CD4-positive, alpha-beta memory T cell (primary cell): Measurements from ENCODE around the gene GABRR2. TPM values are rescaled to one million over a fixed set of nuclear protein-coding genes. Genes with fewer than 3 reads are reported as not detected.
A peak's percentile ranks its signal among the peaks of the same experiment; 100 is the strongest.

ENCODE experiments used
- CTCF ChIA-PET: fragments of 350-600 bp; sonication (Branson Sonifier 250); formaldehyde crosslinking; loops from one replicate; lab custom pipeline; 2021; ENCODE audit warnings: inconsistent platforms; ENCODE audit not compliant: partially characterized antibody; lab: Charles Lee
- POLR2A ChIA-PET: fragments of 350-600 bp; sonication (Branson Sonifier 250); formaldehyde crosslinking; loops from one replicate; lab custom pipeline; 2021; ENCODE audit not compliant: partially characterized antibody; lab: Charles Lee
- DNase-seq, 5 donors: peaks; one replicate each; pipeline versions ENCODE4 v3.0.0 to v3.0.0-alpha.2; 2020 to 2022; ENCODE audit warnings: mixed read lengths in 1 of 5
- H3K27ac ChIP-seq: one replicate; pipeline ENCODE4 v1.7.0; 2013; ENCODE audit warnings: low read depth, low read length
- H3K27me3 ChIP-seq: 2 replicates; pipeline ENCODE4 v1.7.0; 2013; ENCODE audit warnings: mild to moderate bottlenecking, low read length, moderate library complexity; ENCODE audit not compliant: insufficient read depth
- H3K36me3 ChIP-seq: 2 replicates; pipeline ENCODE4 v1.7.0; 2013; ENCODE audit warnings: mild to moderate bottlenecking, low read length, moderate library complexity; ENCODE audit not compliant: insufficient read depth
- H3K4me1 ChIP-seq: 2 replicates; pipeline ENCODE4 v1.7.0; 2013; ENCODE audit warnings: mild to moderate bottlenecking, low read length, moderate library complexity; ENCODE audit not compliant: insufficient read depth
- H3K4me3 ChIP-seq, 2 donors: one replicate each; pipeline ENCODE4 v1.7.0; 2013; ENCODE audit warnings: low read length in 2 of 2, mild to moderate bottlenecking in 1 of 2
- H3K9me3 ChIP-seq, 2 donors: one replicate each; pipeline ENCODE4 v1.7.0; 2013; ENCODE audit warnings: low read length in 2 of 2, control low read depth in 1 of 2; ENCODE audit not compliant: control insufficient read depth in 1 of 2
- H3K27ac Mint-ChIP-seq, 7 donors: one replicate each; pipeline ENCODE4 v1.8.0; 2020 to 2021; ENCODE audit warnings: mixed read lengths in 7 of 7, mild to moderate bottlenecking in 6 of 7, inconsistent platforms in 3 of 7, moderate library complexity in 3 of 7
- H3K27me3 Mint-ChIP-seq, 2 donors: one replicate each; pipeline ENCODE4 v1.8.0; 2020 to 2021; ENCODE audit warnings: mixed read lengths in 2 of 2
- H3K36me3 Mint-ChIP-seq, 2 donors: one replicate each; pipeline ENCODE4 v1.8.0; 2020 to 2021; ENCODE audit warnings: mixed read lengths in 2 of 2, inconsistent platforms in 1 of 2, mild to moderate bottlenecking in 1 of 2
- H3K4me1 Mint-ChIP-seq, 4 donors: one replicate each; pipeline ENCODE4 v1.8.0; 2020 to 2021; ENCODE audit warnings: mixed read lengths in 4 of 4, mild to moderate bottlenecking in 1 of 4
- H3K4me3 Mint-ChIP-seq, 8 donors: one replicate each; pipeline ENCODE4 v1.8.0; 2020 to 2021; ENCODE audit warnings: mixed read lengths in 8 of 8, mild to moderate bottlenecking in 7 of 8, moderate library complexity in 6 of 8, inconsistent platforms in 3 of 8
- H3K9me3 Mint-ChIP-seq, 8 donors: one replicate each; pipeline ENCODE4 v1.8.0; 2020 to 2021; ENCODE audit warnings: mixed read lengths in 8 of 8, mild to moderate bottlenecking in 5 of 8, inconsistent platforms in 3 of 8, moderate library complexity in 1 of 8
- intact Hi-C: fragments of 100-400 bp; cut with micrococcal nuclease; formaldehyde crosslinking; loops from one replicate; pipeline ENCODE4 v1.15.1; 2023
- polyA plus RNA-seq, 2 donors: library from polyadenylated mRNA; unstranded; fragments of 300-500 nt; fragmentation: Illumina TruSeq; gene quantifications; one replicate each; pipeline ENCODE4 v1.2.3, GENCODE V29; 2021
- total RNA-seq, 2 experiments: library from RNA; stranded (reverse); gene quantifications; one replicate each; pipeline ENCODE4 v1.2.3, GENCODE V29; 2021

The GABRR2 gene
- total RNA-seq (1 to 10 TPM; 1.2 to 1.7 TPM), polyA plus RNA-seq (under 1 TPM in 1 of 2 donors, not detected in 1; 0.10 TPM)

DNA sequence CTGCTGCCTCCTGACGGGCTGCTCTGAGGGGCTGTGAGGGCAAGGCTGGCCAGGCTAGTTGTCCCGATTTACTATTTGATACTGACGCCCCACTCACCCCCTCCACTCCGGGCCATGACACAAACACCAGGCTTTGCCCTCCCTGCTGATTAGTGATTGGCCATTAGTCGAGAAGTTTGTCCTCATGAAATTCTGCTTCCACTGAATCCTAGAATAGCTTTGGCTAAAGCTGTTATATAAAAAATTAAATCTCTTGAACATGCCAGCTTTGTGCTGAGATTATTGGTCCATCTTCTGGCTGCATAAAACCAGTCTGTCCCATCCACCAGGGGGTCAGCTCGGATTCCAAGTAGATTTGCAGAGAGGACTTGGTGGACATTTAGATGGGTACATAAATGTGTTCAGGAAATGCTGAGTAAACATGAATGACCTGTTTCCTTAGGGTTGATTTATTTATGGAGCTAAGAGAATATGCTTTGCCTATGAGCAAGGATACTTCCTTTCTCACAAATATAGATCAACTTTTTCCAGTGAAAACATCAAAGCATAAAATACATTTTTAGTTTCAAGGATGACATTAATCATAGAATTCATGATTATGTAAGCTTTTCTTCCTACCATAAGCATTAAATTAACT, at the start of gene GABRR2:
Gene GABRR2 (minus strand): TSS at position 51 of the 637 bp plus-strand sequence. CDS start 134 bp downstream, outside the sequence.
- intact Hi-C loops, result no loop called here
- Mint-ChIP-seq H3K9me3 (no peaks in the 10 kb centered on the region), H3K27ac (peak within 1 kb of the TSS in 2 of 7 donors; percentile 30 to 38), H3K36me3 (peaks cover 0 to 18% of the 10 kb centered on the region in 2 donors), H3K27me3 (no peaks in the 10 kb centered on the region), H3K4me3 (no peak within 1 kb of the TSS), H3K4me1 (peaks cover 4 to 10% (median 5%) of the 10 kb centered on the region in 4 donors)
- H3K4me3 ChIP-seq, result no peak within 1 kb of the TSS
- no peak within 1 kb of the TSS for H3K27ac ChIP-seq
- no peak for DNase-seq
- ChIA-PET POLR2A (no interaction called here), CTCF (interaction anchor here (1.3 kb wide), 1 partner anchor 57 kb away, joined by 5 read pairs; no protein-coding TSS in a partner anchor)
- H3K27me3 ChIP-seq, result no peaks in the 10 kb centered on the region
- H3K9me3 ChIP-seq, result no peaks in the 10 kb centered on the region
- no peaks in the 10 kb centered on the region for H3K4me1 ChIP-seq
- no peaks in the 10 kb centered on the region for H3K36me3 ChIP-seq

DNA sequence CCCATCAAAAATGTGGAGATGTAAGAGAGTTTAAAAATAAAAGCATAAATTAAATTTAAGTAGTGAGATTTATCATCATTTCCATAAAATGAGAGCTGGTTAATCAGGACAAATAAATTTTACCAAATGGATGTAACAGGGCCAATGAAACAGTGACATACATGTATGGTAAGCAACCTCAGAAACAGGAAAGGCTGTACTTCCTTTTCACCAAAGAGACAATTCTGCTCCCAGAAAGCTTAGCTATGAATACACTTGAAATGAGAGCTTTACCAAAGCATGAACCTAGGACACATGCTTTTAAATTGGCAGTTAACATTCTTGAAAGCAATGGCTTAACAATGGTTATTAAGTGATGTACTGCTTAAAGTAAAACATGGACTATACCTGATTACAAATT, 49.5 kb upstream of the GABRR2 start:
- ChIA-PET CTCF (interaction anchor here (1.5 to 6.8 kb wide), 5 partner anchors 8 to 286 kb away, joined by 3 to 85 read pairs (median 45); partner anchors contain the start of gene UBE2J1), POLR2A (interaction anchor here (1.0 to 2.3 kb wide), 3 partner anchors 12 to 284 kb away, joined by 4 to 15 read pairs (median 6); partner anchors contain the start of genes PNRC1 and UBE2J1)

DNA sequence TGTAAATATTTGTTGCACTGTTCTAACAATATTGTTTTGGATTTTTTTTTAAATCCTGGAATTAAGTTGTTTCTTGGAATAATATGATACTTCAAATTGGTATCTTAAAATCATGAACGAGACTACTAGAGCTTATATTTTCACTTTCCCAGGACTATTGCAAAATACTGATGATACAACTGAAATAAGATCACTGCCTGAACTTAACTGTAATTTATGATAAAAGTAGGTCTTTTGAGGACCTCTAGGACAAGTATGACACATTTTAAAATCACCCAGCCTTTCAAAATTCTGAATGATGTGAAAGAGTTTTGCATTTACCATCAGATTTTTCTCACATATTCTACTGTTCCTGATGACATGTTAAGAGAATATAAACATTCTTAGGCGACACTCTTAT, 46.1 kb upstream of the GABRR2 start:
- DNase-seq, result no peak
- peaks cover 26 to 60% (median 39%) of the 10 kb centered on the region in 4 donors for H3K4me1 Mint-ChIP-seq
- no peak overlapping the region for H3K27ac ChIP-seq
- H3K36me3 Mint-ChIP-seq, result no peaks in the 10 kb centered on the region
- intact Hi-C loops, result no loop called here
- no peak overlapping the region for H3K27ac Mint-ChIP-seq
- H3K4me3 Mint-ChIP-seq, result no peak overlapping the region
- no peaks in the 10 kb centered on the region for H3K27me3 ChIP-seq
- H3K4me1 ChIP-seq, result peaks cover 29% of the 10 kb centered on the region
- CTCF ChIA-PET, result interaction anchor here (1.4 to 6.8 kb wide), 2 partner anchors 8 to 12 kb away, joined by 4 to 85 read pairs; partner anchors contain the start of gene UBE2J1
- no peaks in the 10 kb centered on the region for H3K9me3 ChIP-seq
- POLR2A ChIA-PET, result interaction anchor here (2.3 kb wide), 1 partner anchor 9 kb away, joined by 9 read pairs; the partner anchor contains the start of gene UBE2J1
- no peak overlapping the region for H3K4me3 ChIP-seq
- no peaks in the 10 kb centered on the region for H3K36me3 ChIP-seq
- no peaks in the 10 kb centered on the region for H3K27me3 Mint-ChIP-seq
- no peaks in the 10 kb centered on the region for H3K9me3 Mint-ChIP-seq

More for the DNA sequence above, 49.5 kb upstream of the GABRR2 start:
- Histone ChIP-seq H3K36me3 (no peaks in the 10 kb centered on the region), H3K4me1 (peaks cover 12% of the 10 kb centered on the region), H3K27ac (no peak overlapping the region), H3K27me3 (no peaks in the 10 kb centered on the region), H3K4me3 (no peak overlapping the region), H3K9me3 (no peaks in the 10 kb centered on the region)
- intact Hi-C loops, result no loop called here
- H3K27me3 Mint-ChIP-seq, result no peaks in the 10 kb centered on the region
- no peaks in the 10 kb centered on the region for H3K9me3 Mint-ChIP-seq
- H3K4me1 Mint-ChIP-seq, result peaks cover 16 to 35% (median 26%) of the 10 kb centered on the region in 4 donors
- H3K36me3 Mint-ChIP-seq, result no peaks in the 10 kb centered on the region
- H3K27ac Mint-ChIP-seq, result no peak overlapping the region
- H3K4me3 Mint-ChIP-seq, result peak overlapping the region in 1 of 8 donors; percentile 1
- no peak for DNase-seq

DNA sequence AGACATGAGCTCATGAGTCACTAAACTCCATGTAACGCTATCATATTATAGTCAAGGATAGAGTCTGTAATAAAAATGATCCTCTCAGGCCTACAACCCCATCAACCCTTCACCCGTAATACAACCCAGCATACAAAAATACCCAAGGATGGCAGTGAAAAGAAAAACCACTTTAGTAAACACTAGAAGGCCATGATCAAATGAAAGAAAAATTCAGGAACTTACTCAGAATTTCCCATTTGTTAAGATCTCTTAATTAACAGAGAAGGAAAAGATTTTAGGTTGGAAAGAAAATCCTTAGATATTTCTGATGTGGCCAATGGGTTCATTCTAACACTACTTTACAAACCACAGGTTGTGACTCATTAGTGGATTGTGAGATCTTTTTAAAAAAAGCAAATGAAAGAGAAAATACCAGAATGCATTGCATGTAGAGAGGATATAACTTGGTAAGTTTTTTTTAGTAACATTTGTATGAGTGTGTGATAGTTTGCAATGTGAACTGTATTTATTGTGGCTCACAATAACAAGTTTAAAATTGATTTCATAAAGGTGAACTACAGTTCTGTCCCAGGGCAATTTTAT, 45.4 kb upstream of the GABRR2 start:
- Mint-ChIP-seq H3K9me3 (no peaks in the 10 kb centered on the region), H3K4me1 (peaks cover 26 to 62% (median 38%) of the 10 kb centered on the region in 4 donors), H3K27me3 (no peaks in the 10 kb centered on the region), H3K4me3 (peak overlapping the region in 4 of 8 donors; percentile 0 to 26 (median 6)), H3K27ac (peak overlapping the region in 3 of 7 donors; percentile 18 to 62 (median 49)), H3K36me3 (no peaks in the 10 kb centered on the region)
- Histone ChIP-seq H3K27me3 (no peaks in the 10 kb centered on the region), H3K4me3 (no peak overlapping the region), H3K9me3 (no peaks in the 10 kb centered on the region), H3K36me3 (no peaks in the 10 kb centered on the region), H3K27ac (no peak overlapping the region), H3K4me1 (peaks cover 34% of the 10 kb centered on the region)
- ChIA-PET POLR2A (interaction anchor here (2.3 kb wide), 1 partner anchor 8 kb away, joined by 9 read pairs; the partner anchor contains the start of gene UBE2J1), CTCF (interaction anchor here (1.4 to 6.8 kb wide), 2 partner anchors 8 to 12 kb away, joined by 7 to 85 read pairs; no protein-coding TSS in a partner anchor)
- DNase-seq, result peak in 1 of 5 donors; percentile 3
- intact Hi-C loops, result no loop called here

DNA sequence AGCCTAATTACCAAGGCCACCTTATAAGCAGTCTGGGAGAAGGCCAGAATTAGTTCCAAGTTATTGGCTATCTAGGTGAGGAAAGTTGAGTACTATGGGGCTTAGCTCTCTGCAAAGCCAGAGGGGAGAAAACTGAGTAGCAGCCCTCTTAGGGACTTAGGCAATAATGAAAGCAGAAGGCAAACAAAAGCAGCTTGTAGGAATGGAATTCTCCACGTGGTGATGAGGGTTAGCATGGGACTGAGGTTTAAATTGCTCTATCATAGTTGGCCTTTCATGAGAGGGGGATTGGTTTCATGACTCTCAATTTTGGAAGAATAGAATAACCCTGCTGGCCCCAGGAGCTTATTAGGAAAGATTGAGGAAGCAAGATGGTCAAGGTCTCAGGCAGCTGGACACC, 44.5 kb upstream of the GABRR2 start:
- Histone ChIP-seq H3K4me1 (peaks cover 27% of the 10 kb centered on the region), H3K4me3 (no peak overlapping the region), H3K27me3 (no peaks in the 10 kb centered on the region), H3K27ac (no peak overlapping the region), H3K9me3 (no peaks in the 10 kb centered on the region), H3K36me3 (no peaks in the 10 kb centered on the region)
- Mint-ChIP-seq H3K27me3 (no peaks in the 10 kb centered on the region), H3K36me3 (no peaks in the 10 kb centered on the region), H3K4me3 (peak overlapping the region in 1 of 8 donors; percentile 8), H3K4me1 (peaks cover 23 to 60% (median 34%) of the 10 kb centered on the region in 4 donors), H3K27ac (no peak overlapping the region), H3K9me3 (no peaks in the 10 kb centered on the region)
- ChIA-PET POLR2A (interaction anchor here (0.7 to 2.3 kb wide), 4 partner anchors 7 to 279 kb away, joined by 3 to 9 read pairs (median 4); partner anchors contain the start of genes PNRC1 and UBE2J1), CTCF (interaction anchor here (1.4 to 6.8 kb wide), 4 partner anchors 9 to 55 kb away, joined by 3 to 85 read pairs (median 7); no protein-coding TSS in a partner anchor)
- intact Hi-C loops, result no loop called here
- no peak for DNase-seq

DNA sequence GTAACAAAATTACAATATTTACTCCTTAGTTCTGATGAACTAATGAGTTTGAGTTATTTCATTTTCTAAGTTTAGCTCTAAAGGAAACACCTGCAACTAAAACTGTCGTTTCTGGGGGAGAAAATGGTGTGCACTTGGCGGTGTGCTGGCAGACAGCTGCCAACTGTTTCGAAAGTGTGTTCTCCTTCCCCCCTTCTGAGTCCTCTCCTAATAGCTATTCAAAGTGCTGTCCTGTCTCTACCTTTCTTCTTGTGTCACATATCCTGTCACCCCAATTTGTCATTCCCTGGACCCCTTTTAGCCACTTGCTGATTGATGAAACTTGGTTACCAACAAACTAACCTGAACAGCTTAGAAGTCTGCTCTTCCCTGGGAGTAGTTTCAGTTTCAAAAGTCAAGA, 42.3 kb upstream of the GABRR2 start:
- peaks cover 28 to 59% (median 38%) of the 10 kb centered on the region in 4 donors for H3K4me1 Mint-ChIP-seq
- DNase-seq, result peak in 2 of 5 donors; percentile 22 to 25
- ChIA-PET POLR2A (interaction anchor here (0.6 to 11.3 kb wide), 6 partner anchors 10 to 394 kb away, joined by 3 to 157 read pairs (median 4); partner anchors contain the start of genes PNRC1 and RNGTT), CTCF (interaction anchor here (0.8 to 4.3 kb wide), 7 partner anchors 9 to 277 kb away, joined by 3 to 45 read pairs (median 5); partner anchors contain the start of genes ANKRD6 and PNRC1)
- Histone ChIP-seq H3K4me3 (peak overlapping the region; percentile 12 to 25), H3K27ac (peak overlapping the region; percentile 23), H3K27me3 (no peaks in the 10 kb centered on the region), H3K36me3 (no peaks in the 10 kb centered on the region), H3K9me3 (no peaks in the 10 kb centered on the region), H3K4me1 (peaks cover 34% of the 10 kb centered on the region)
- no peaks in the 10 kb centered on the region for H3K36me3 Mint-ChIP-seq
- intact Hi-C loops, result loop anchor here (2.0 kb wide), 1 partner anchor 15 kb away; no protein-coding TSS in a partner anchor
- H3K9me3 Mint-ChIP-seq, result no peaks in the 10 kb centered on the region
- peak overlapping the region; percentile 73 to 99 (median 95) for H3K27ac Mint-ChIP-seq
- peak overlapping the region; percentile 85 to 98 (median 94) for H3K4me3 Mint-ChIP-seq
- H3K27me3 Mint-ChIP-seq, result no peaks in the 10 kb centered on the region
